GM12801 (cell line): ENCODE measurements around the gene RGS14.

Source experiments
- TF ChIP-seq, protein P1 (sequence below): IDR thresholded peaks from one replicate; pipeline ENCODE4 v1.5.1; 2011; ENCODE audit warnings: control low read depth; ENCODE audit not compliant: insufficient read length; ENCODE audit errors: extremely low read depth

The RGS14 gene

DNA sequence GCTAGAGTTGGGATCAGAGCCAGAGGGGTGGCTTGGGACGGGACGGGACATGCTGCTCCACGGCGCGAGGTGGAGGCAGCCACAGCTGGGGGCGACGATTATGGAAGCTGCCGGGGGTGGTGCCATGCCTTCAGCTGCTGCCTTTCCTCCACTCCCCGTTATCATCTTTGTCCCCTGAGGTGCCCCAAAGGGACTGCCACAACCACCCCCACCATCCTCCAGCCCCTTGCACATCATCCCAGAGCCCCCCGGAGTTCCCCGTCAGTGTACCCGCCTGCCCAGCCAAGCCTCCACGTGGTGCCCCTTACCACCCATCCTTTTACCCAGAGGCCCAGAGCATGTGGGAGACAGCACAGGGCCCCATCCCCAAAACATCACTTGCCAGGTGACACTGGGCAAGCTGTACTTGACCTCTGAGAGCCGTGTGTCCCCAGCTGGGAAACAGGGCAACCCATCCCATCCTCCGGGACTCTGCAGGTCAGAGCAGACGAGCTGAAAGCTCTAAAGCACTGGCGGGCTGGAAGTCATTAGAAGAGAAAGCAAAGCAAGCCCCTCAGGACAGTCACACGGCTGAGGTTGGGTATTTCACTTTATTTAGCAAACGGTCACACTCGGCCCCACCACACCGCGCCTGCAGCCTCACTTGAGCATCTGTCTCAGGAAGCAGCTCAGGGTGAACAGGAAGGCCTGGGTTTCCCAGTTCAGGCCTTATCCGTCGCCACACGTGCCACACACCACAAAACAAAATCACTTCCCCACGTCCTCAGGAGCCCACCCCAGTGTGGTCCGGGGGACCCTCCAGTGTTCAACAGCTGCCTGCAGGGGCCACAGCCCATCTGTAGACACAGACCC lies 26.5 kb upstream of the RGS14 start:
- TF ChIP-seq, protein P1, sequence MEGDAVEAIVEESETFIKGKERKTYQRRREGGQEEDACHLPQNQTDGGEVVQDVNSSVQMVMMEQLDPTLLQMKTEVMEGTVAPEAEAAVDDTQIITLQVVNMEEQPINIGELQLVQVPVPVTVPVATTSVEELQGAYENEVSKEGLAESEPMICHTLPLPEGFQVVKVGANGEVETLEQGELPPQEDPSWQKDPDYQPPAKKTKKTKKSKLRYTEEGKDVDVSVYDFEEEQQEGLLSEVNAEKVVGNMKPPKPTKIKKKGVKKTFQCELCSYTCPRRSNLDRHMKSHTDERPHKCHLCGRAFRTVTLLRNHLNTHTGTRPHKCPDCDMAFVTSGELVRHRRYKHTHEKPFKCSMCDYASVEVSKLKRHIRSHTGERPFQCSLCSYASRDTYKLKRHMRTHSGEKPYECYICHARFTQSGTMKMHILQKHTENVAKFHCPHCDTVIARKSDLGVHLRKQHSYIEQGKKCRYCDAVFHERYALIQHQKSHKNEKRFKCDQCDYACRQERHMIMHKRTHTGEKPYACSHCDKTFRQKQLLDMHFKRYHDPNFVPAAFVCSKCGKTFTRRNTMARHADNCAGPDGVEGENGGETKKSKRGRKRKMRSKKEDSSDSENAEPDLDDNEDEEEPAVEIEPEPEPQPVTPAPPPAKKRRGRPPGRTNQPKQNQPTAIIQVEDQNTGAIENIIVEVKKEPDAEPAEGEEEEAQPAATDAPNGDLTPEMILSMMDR: no peak

GRCh38 chr5:177332031-177332895 lies 25.5 kb upstream of the RGS14 start:
- TF ChIP-seq, protein P1: no peak

GRCh38 chr5:177332896-177333260 lies 24.8 kb upstream of the RGS14 start:
- TF ChIP-seq, protein P1: no peak

DNA sequence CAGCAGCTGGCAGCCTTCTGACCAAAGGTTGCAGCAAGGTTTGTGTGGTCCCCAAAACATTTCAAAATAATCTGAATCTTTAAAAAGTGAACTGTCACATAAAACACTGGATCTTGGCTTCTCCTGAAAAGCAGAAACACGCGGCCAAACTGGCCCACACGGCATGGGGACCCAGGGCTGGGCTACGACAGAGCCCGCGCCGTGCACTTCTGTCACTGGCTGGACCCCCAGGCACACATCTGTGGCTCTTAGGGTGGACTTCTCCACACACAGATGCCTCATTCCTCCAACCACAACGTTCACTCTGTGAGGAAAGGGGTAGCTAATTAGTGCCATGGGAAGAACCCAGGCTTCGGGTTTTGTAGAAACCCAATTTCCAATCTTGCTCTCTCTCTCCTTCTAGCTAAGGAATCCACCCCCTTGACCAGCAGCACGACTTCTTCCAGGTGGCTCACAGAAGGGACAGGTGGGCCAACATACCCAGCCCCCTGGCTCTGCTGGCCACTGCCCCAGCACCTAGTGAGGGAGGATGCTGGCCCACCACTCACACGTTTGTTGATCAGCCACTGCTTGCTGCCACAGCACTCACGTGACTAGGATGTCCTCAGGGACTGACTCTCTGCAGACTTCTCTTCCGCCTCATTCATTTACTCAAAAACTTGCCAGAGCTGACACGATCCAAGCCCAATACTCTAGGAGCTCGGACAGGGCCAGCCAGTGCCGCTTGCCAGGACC lies 24.1 kb upstream of the RGS14 start:
- TF ChIP-seq, protein P1: no peak

DNA sequence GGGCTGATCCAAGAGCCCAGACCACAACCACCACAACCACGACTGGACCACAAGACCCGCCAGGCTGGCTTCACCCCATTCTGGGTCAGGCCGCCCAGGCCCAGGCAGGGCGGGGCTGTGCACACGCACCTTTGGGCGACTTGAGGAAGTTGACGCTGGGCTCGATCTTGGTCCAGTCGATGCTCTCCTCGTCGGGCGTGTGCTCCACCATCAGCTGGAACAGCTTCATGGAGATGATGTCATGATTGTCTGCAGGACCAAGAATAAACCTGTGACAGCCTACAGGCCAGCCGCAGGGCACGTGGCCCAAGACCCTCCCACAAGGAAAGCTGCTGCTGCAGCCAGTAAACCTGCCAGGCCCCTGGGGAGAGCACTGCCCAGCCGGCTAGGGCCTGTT lies 23.6 kb upstream of the RGS14 start:
- TF ChIP-seq, protein P1: no peak

- TF ChIP-seq, protein P1: no peak
Measured at GRCh38 chr5:177334781-177335700, 22.7 kb upstream of the RGS14 start.
